Neural crest cell (in vitro differentiated cells): ENCODE data around the gene WDR72. TPM values are rescaled to one million over a fixed set of nuclear protein-coding genes. Genes with fewer than 3 reads are reported as not detected.

Experiments used
- DNase-seq: peaks from one replicate; pipeline ENCODE4 v3.0.0; 2021; ENCODE audit warnings: low read depth, mixed read lengths, low spot score
- H3K27ac Mint-ChIP-seq: one replicate; pipeline ENCODE4 v1.8.0; 2021; ENCODE audit warnings: mild to moderate bottlenecking, mixed read lengths; ENCODE audit not compliant: unreplicated experiment
- H3K27me3 Mint-ChIP-seq: 2 replicates; pipeline ENCODE4 v1.8.0; 2021; ENCODE audit warnings: low read depth, mild to moderate bottlenecking, mixed read lengths
- H3K36me3 Mint-ChIP-seq: 2 replicates; pipeline ENCODE4 v1.8.0; 2021; ENCODE audit warnings: low read depth, mild to moderate bottlenecking, mixed read lengths
- H3K4me1 Mint-ChIP-seq: 2 replicates; pipeline ENCODE4 v1.8.0; 2021; ENCODE audit warnings: mixed read lengths
- H3K4me3 Mint-ChIP-seq: one replicate; pipeline ENCODE4 v1.8.0; 2021; ENCODE audit warnings: mild to moderate bottlenecking, mixed read lengths
- H3K9me3 Mint-ChIP-seq: 2 replicates; pipeline ENCODE4 v1.8.0; 2021; ENCODE audit warnings: mixed read lengths
- total RNA-seq: library from RNA; stranded (reverse); gene quantifications from 2 replicates; pipeline ENCODE4 v1.2.1, GENCODE V29; 2021
- TF ChIP-seq, protein P1 (sequence below): fragments of 200-600 bp; sonication (generic); conservative IDR thresholded peaks from 2 replicates; pipeline ENCODE4 v1.5.0; 2021; ENCODE audit warnings: antibody characterized with exemption, mild to moderate bottlenecking

The WDR72 gene
- total RNA-seq, 1 donor from 2014 or later: 1.7 TPM

DNA sequence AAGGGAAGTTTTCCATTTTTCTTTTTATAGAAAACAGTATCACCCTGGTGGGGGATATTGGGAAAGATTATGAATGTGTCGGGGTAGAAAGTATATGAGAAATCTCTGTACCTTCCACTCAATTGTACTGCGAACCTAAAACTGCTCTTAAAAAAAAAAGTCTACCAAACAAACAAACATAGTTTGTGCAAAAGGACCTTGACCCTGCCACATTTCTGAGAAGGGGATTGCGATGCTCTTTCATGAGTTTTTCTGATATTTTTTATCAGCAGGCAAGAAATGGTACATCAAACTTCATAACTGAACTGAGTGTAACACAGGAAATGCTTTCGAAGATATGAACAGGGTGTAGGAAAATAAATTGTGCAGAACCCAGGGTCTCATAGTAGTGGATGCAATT, 286.0 kb downstream of the WDR72 start:
- TF ChIP-seq, protein P1, sequence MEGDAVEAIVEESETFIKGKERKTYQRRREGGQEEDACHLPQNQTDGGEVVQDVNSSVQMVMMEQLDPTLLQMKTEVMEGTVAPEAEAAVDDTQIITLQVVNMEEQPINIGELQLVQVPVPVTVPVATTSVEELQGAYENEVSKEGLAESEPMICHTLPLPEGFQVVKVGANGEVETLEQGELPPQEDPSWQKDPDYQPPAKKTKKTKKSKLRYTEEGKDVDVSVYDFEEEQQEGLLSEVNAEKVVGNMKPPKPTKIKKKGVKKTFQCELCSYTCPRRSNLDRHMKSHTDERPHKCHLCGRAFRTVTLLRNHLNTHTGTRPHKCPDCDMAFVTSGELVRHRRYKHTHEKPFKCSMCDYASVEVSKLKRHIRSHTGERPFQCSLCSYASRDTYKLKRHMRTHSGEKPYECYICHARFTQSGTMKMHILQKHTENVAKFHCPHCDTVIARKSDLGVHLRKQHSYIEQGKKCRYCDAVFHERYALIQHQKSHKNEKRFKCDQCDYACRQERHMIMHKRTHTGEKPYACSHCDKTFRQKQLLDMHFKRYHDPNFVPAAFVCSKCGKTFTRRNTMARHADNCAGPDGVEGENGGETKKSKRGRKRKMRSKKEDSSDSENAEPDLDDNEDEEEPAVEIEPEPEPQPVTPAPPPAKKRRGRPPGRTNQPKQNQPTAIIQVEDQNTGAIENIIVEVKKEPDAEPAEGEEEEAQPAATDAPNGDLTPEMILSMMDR: no peak
- DNase-seq: no peak
- Mint-ChIP-seq H3K27me3 (no peaks in the 10 kb centered on the region), H3K27ac (no peak overlapping the region), H3K36me3 (peaks cover 5% of the 10 kb centered on the region), H3K4me3 (no peak overlapping the region), H3K9me3 (peaks cover 6% of the 10 kb centered on the region), H3K4me1 (no peaks in the 10 kb centered on the region)

DNA sequence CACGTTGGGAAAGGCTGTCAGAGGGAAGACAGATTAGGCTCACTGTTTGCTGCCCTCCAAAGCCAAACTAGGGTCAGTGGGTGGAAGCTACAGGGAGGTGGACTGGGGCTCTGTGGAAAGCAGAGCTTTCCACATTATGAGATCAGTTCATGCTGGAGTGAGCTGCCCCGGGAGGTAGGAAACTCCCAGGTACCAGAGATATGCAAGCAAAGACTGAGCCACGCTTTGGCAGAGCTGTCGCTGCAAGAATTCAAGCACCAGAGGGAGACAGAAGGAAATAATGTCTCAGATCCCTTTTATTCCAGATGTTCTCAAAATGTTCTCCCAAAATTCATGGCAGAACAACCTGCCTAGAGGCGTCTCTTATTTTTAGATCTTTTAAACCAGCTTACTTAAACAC, 286.6 kb downstream of the WDR72 start:
- Mint-ChIP-seq H3K4me3 (no peak overlapping the region), H3K36me3 (peaks cover 5% of the 10 kb centered on the region), H3K4me1 (no peaks in the 10 kb centered on the region), H3K9me3 (peaks cover 6% of the 10 kb centered on the region), H3K27ac (no peak overlapping the region), H3K27me3 (no peaks in the 10 kb centered on the region)
- DNase-seq: no peak
- TF ChIP-seq, protein P1: no peak

DNA sequence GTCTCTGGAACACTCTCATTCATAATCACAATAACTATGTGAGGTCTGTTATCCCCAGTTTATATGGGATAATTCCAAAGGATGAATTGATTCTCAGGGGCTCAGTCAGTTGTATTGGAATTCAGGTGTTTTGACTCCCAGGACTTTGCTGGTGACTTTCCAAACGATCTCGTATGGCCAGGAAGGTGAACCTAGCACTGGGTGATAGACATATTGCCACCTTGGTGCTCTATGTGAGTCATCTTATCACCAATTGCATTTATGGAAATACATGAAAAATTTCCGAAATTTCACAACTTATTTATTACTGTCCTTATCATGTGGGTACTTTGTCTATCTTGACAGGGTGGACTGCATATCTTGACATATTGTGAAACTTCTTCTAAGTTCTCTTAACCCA, 287.3 kb downstream of the WDR72 start:
- Mint-ChIP-seq H3K36me3 (peaks cover 5% of the 10 kb centered on the region), H3K27me3 (no peaks in the 10 kb centered on the region), H3K27ac (no peak overlapping the region), H3K9me3 (peaks cover 6% of the 10 kb centered on the region), H3K4me1 (no peaks in the 10 kb centered on the region), H3K4me3 (no peak overlapping the region)
- no peak for DNase-seq
- TF ChIP-seq, protein P1: no peak

DNA sequence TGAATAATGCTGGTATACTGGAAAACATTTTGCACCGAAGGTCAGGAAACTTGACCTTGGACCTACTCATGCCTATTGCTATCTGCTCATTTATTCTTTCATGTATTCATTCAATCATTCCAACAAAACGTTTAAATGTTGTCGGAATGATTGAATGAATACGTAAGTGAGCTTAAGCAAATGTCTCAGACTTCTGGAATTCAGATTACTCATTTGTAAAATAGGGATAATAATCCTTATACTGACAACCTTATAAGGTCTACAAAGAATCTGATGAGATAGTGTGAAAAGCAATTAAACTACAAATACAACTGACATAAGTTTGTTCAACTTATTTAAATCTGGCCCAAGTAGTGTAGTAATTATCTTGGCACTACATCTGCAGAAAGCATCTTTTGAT, 288.7 kb downstream of the WDR72 start:
- TF ChIP-seq, protein P1: no peak
- no peak overlapping the region for H3K27ac Mint-ChIP-seq
- H3K36me3 Mint-ChIP-seq: peaks cover 5% of the 10 kb centered on the region
- DNase-seq: no peak
- H3K9me3 Mint-ChIP-seq: peaks cover 6% of the 10 kb centered on the region
- no peaks in the 10 kb centered on the region for H3K4me1 Mint-ChIP-seq
- H3K27me3 Mint-ChIP-seq: no peaks in the 10 kb centered on the region
- H3K4me3 Mint-ChIP-seq: no peak overlapping the region

DNA sequence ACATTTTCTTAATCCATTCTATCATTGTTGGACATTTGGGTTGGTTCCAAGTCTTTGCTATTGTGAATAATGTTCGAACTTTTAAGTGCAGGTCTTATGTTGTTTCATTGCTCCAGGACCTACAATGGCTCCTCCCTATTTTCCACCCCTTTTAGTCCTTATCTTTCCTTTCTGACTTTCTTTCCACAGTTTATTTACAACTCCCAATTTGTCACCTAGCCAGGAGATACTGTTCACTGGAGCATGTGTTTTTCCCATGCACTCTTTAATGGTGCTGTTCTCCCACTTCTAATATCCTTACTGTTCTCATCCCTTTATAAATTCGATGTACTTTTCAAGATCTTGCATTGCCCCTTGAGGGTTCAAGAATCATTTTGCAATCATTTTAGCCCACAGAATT, 290.0 kb downstream of the WDR72 start:
- no peak overlapping the region for H3K27ac Mint-ChIP-seq
- no peak for DNase-seq
- H3K4me3 Mint-ChIP-seq: no peak overlapping the region
- H3K36me3 Mint-ChIP-seq: peaks cover 5% of the 10 kb centered on the region
- TF ChIP-seq, protein P1: no peak
- peaks cover 6% of the 10 kb centered on the region for H3K9me3 Mint-ChIP-seq
- H3K27me3 Mint-ChIP-seq: no peaks in the 10 kb centered on the region
- no peaks in the 10 kb centered on the region for H3K4me1 Mint-ChIP-seq

Other genes with a start within 250 kb of the WDR72 start
- 1.3 and 1.5 TPM in 2 replicates for gene UNC13C, start 218.8 kb upstream of the WDR72 start, total RNA-seq